Measurements from ENCODE around the gene NBAS.

NBAS gene

GRCh38 chr2:15155959-15156574 is 405.1 kb downstream of the NBAS start:
- DNase-seq = no peak

- DNase-seq = no peak
These were observed 406.8 kb downstream of the NBAS start for GRCh38 chr2:15154297-15154696.

- DNase-seq = no peak
These were observed 408.8 kb downstream of the NBAS start for GRCh38 chr2:15152382-15152781.

- no peak for DNase-seq
These were observed 412.1 kb downstream of the NBAS start for GRCh38 chr2:15149063-15149462.

GRCh38 chr2:15147591-15147990 is 413.5 kb downstream of the NBAS start:
- DNase-seq = no peak

- DNase-seq = no peak
These were observed 414.2 kb downstream of the NBAS start for GRCh38 chr2:15146960-15147359.

DNA sequence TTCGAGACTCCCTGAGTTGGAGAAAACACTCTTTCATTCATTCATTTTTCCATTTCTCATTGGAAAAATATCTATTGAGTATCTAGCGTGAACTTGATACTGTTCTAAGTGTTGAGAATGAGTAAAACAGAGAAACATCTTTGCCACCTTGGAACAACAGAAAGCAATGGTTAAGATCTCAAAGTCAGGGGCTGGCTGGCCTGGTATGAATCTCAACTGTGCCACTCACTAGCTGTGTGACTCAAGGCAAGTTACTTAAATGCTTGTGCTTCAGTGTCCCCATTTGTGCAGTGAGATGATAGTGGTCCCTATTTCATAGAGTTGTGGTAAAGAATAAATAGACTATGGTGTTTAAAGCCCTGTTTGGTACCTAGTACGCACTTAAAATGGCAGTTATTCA is 415.2 kb downstream of the NBAS start:
- no peak for DNase-seq

DNA sequence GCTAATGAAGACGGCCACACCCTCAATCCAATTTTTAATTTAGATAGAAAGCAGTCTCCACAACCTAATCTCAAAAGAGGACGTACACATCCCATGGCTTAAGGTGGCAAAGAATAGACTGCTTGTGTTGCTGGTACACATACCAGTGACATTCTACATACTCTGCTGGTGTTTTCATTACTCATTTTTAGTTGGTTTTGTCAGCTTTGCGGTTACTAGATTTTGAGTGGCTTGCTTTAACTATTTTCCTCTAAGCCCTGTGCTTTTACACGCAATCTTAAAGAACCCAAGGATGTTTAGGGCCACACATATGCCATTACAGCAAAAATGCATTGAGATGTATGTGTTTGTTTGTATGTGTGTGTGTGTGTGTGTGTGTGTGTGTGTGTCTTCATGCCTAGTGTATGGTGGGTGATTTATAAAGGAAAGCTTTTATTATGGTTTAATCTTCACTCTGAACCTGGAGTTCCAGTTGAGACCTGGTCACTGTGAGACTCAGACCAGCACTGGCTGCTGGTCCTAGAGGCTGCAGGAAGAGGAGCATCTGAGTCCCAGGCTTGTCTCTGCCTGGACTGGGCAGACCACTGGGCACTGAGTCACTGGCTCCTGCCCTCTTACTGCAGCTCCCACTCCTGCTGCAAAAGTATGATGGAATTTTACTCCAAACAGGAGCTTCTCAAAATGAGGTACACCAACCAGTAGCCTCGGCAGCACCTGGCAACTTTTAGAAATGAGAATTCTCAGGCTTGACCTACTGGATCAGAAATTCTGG is 415.9 kb downstream of the NBAS start:
- DNase-seq = no peak

- no peak for DNase-seq
These were observed 419.0 kb downstream of the NBAS start for GRCh38 chr2:15142069-15142689.

GRCh38 chr2:15141211-15141610 is 419.9 kb downstream of the NBAS start:
- no peak for DNase-seq

DNA sequence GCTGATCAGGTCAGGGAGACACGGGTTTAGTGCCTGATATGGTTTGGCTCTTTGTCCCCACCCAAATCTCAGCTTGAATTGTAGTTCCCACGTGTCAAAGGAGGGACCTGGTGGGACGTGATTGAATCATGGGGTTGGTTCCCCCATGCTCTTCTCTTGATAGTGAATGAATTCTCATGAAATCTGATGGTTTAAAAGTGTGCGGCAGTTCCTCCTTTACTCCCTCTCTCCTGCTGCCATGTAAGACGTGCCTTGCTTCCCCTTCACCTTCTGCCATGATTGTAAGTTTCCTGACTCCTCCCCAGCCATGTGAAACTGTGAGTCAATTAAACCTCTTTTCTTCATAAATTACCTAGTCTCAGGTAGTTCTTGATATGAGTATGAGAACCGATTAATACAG is 424.5 kb downstream of the NBAS start:
- no peak for DNase-seq

- no peak for DNase-seq
These were observed 426.2 kb downstream of the NBAS start for GRCh38 chr2:15134957-15135356.

DNA sequence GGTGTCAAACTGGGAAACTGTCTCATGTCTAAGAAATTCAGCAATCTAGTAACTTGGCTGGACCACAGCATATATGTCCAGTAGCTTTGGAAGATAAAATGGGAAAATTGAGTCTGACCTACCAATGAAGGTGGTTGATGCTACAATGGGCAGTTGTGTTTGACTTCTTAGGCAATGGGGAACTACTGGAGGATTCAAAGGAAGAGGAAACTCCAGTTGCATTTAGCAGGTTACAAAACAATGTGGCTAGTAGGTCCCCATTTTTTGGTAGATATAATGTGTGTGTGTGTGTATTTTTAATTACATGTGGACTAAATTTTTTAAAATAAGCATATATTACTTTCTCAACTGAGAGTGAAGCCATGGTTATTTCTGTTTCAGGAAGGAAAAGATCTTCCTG is 427.7 kb downstream of the NBAS start:
- DNase-seq = no peak

DNA sequence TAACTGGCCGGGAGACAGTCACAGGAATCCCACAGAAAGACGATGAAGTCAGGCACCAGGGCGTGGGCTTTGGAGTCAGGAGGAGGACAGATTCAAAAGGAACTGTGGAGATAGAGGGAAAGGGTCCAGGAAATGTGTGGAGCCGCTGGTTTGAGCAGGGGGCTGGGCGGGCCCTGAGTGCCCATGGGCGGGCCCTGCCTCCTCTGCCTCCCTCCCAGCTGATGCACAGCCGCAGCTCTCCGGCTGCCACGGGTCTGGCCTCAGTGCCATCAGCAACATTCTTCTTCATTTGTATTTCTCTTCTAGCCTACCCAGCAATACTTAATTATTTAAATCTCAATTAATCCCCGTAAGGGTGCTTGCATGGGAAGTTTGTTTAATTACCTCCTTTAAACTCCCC is 432.3 kb downstream of the NBAS start:
- no peak for DNase-seq

DNA sequence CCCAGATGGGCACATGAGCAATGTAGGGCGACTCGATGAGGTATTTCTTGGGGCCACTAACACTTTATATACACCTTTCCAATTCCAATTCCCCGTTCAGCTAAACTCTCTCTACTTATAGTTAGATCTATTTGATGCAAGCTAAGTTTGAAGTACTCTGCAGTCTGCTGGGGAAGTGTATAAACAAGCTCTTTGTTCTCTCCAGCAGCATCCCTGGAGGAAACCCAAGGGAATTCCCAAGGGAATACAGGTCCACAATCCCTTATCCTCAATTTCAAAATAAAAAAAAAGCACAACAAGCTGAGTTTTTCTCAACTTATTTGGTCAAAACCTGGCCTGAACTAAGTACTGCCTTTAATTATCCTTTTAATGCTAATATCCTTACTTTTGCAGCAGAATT is 433.3 kb downstream of the NBAS start:
- DNase-seq = no peak

GRCh38 chr2:15127301-15127700 is 433.8 kb downstream of the NBAS start:
- DNase-seq = no peak

DNA sequence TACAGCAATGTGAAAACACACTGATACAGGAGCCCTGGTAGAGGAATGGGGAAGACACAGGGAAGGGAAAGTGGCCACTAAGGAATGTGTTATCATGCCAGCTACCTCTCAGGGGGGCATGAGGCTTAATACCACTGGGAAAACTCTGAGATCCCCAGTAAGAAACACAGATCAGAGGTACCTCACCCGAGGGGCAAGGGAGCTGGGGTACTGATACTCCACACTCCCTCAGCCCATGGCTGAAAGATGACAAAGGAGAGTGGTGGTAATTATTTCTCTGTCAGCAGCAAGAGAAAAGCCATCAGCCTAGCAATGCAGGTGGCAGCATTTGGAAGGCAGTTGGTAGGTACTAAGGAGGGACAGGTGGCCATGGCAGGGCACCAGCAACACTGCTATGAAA is 434.8 kb downstream of the NBAS start:
- no peak for DNase-seq

- no peak for DNase-seq
These were observed 438.2 kb downstream of the NBAS start for GRCh38 chr2:15122915-15123314.

- no peak for DNase-seq
These were observed 440.5 kb downstream of the NBAS start for GRCh38 chr2:15120631-15121030.

GRCh38 chr2:15119722-15120175 is 441.4 kb downstream of the NBAS start:
- no peak for DNase-seq

GRCh38 chr2:15117409-15118050 is 443.6 kb downstream of the NBAS start:
- no peak for DNase-seq
